HG02885 (cell line): ENCODE measurements around the gene NFIB.

Experiments
- ATAC-seq: cut with Tn5 transposase; IDR thresholded peaks from one replicate; pipeline ENCODE4 v1.9.1; 2021; ENCODE audit warnings: mild to moderate bottlenecking; ENCODE audit not compliant: unreplicated experiment, poor library complexity

NFIB gene

DNA sequence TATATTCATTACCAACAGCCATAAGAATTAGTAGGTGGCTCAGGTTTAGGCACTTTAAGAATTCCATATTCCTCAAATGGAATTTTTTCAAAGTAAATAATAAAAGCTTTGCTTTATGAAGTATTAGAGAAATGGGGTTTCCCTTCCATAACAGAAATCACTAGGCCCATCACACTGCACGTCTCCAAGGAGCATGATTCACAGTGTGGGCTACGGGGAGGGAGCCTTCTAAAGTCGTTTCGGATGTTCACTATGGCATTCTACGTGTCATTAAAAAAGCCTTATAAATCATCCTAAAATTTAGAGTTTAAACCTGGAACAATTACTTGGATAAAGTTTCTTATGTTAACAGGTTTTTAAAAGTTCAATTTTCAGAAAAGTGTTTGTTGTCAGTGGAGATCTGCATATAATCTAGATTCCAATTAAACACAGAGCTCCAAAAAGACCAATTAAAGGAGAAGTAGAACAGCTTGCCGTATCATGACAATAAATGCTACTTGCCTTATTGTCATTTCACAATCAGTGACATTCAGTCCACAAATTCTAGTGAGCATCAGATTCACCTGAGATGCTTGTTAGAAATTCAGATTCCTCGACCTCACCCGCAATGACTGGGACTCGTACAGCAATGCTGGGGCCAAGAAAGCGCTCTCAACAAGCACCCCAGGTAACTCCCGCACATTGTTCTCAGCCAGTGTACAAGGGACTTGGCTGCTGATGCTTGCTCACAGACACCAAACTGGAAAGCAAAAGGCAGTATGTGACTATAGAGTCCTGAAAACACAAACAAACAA, 115.7 kb downstream of the NFIB start:
- no peak for ATAC-seq

- no peak for ATAC-seq
Measured at GRCh38 chr9:14197325-14197858, 116.5 kb downstream of the NFIB start.

GRCh38 chr9:14193328-14193990, 120.5 kb downstream of the NFIB start:
- no peak for ATAC-seq

- no peak for ATAC-seq
Measured at GRCh38 chr9:14192556-14192955, 121.4 kb downstream of the NFIB start.

DNA sequence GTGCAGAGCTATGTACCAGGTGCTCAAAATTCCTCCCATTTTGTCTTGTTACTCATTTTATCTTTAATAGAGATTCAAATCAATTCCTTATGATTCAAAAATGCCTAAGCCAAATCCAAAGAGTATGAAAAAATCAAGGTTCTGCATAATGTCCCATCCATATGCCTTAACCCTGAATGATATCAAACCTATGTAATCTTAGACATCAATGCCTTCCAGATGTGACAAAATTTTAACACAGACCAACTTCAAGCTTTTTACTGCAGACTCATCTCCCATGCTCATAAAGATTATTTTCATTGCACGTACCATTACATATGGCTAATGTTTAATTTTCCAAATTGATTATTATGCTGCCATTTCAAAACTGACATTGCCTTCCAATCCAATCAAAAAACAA, 122.4 kb downstream of the NFIB start:
- ATAC-seq: no peak

GRCh38 chr9:14190240-14190639, 123.7 kb downstream of the NFIB start:
- no peak for ATAC-seq

- ATAC-seq: no peak
Measured at GRCh38 chr9:14189578-14189977, 124.4 kb downstream of the NFIB start.

GRCh38 chr9:14189146-14189545, 124.8 kb downstream of the NFIB start:
- no peak for ATAC-seq

GRCh38 chr9:14188538-14188937, 125.4 kb downstream of the NFIB start:
- ATAC-seq: no peak

DNA sequence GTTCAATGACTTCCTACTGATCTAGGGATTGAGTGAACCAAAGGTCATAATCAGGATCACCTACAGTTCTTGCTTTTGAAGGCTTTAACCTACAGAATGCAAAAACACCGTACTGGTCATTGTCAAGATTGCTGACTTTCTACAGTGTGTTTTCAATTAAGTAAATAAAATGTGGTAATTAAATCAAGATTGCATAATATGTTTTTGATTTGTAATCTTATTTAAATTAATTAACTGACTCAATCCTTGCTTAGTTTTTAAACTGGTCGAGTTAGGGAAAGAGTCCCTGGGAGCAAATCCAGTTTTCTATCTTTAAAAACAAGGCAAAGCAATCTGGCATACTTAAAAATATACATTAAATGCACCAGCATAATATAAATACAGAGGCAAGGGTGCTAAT, 125.9 kb downstream of the NFIB start:
- ATAC-seq: no peak

DNA sequence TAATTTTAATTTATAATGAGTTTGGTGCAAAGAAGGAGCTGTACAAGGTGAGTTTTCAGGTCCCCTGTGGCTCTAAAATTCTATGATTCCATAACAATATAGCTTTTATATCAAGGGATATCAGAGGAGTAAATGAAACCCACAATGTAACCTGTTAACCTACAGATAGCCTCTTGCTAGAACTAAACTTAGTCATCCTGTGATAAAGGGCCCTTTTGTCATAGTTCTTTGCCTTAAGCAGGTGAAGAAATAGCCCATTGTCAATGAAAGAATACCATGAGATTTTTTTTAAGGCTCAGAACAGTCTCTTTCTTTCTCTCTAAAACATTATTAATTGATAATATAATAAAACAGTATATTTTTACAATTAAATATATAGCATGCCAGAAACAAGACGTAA, 127.8 kb downstream of the NFIB start:
- no peak for ATAC-seq

DNA sequence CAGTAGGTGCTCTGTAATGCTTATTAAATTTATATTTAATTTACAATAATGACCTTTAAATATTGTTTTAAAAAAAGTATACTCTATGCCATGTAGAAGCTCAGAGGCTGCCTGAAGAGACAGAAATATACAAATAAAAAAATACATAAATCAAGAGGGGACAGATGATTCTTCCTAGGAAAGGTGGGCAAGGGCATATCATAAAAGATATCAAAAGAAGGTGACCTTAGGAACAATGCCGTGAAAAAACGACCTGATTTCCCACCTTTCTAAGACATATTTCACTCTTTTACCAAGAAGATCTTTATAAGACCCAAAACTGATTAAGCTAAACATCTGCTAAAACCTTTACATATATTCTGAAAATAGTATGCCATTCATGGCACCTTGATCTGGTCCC, 128.9 kb downstream of the NFIB start:
- no peak for ATAC-seq

GRCh38 chr9:14183001-14183400, 130.9 kb downstream of the NFIB start:
- ATAC-seq: no peak

GRCh38 chr9:14180960-14181537, 132.9 kb downstream of the NFIB start:
- no peak for ATAC-seq

DNA sequence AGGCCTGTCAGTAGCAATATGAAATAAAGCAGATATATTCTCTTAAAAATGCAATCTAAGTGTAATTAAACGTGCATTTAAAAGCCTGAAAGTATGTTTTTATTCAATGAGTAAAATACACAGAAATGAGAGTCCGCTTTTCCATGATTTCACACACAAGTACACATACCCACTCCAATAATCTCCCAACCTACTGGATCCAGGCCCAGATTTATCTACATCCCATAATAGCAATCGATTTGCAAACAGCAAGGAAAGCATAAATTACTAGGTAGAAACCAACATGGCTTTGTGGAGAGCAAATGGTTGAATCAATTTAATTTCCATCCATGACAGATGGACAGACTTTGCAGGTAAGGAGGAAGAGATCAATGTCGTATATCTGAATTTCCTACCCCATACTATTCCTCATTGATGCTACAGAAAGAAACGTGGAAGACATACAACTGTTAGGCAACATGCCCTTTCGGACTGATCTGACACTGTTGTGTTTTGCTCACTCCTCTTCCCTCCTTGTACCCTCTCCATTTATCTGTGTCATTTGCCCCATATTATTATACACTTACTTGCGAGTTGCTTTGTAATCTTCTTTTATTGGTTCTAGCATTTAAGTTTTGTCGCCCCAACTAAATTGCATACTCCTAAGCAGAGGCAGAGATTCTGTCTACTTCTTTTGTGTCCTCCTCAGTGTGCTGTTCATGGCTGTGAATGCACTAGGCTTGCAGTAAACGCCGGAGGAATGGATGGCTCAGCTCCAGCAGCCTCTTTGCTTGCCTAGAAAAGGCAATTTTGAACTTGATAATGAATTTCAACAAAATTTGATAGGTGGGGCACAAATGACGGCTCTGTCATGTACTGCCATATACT, 133.6 kb downstream of the NFIB start:
- ATAC-seq: no peak

DNA sequence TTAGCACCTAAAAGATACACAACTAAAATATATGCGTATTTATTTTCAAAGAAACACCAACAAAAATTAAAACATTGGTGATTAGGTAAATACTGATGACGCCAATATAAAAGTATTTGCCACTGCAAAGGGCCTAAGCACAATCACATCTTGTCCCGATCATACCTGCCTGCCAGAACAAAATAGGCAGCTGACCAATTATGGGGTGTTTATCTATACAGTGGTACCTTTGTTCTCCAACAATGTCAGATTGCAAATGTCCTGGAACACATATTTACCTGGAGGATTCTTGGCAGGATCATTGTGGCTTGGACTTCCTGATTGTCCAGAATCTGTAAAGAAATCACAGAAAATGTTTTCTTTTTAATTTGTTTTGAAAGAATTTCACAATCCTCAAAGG, 134.5 kb downstream of the NFIB start:
- ATAC-seq: no peak

DNA sequence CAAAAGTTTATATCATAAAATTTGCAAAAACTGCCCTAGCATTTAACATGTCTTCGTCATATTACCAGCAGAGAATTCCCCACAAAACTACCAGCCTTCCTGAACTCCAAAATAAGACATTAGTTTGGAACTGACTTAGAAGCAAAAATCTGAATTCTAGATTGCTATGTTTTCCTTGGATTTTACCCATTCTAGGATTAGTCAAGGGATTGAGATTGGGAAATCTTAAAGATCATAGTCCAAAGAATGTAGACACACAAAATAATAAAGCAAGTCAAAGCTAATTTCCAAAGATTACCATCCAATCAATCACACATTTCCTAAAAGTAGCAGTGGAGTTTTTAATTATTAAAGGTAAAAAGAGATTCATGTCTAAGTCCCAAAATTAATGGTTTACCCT, 138.2 kb downstream of the NFIB start:
- no peak for ATAC-seq

DNA sequence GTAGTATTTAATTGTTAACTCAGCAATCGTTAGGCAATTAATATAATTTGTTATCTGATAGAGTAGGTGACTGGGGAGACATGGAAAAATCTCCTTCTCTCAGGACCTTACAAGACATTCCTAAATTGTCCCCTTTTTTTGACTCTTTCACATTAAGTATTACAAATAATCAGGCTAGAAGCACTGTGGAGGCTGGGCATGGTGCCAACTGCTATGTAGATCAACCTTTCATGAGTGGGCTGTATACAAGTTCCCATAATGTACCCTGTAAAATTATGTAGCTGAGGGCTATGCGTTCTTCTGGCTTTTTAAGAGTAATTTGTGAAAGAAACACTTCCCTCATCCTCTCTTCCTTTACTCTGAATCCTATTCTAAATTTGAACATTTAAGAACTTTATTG, 140.2 kb downstream of the NFIB start:
- no peak for ATAC-seq

GRCh38 chr9:14170973-14171596, 142.9 kb downstream of the NFIB start:
- peak; percentile 66 for ATAC-seq

- no peak for ATAC-seq
Measured at GRCh38 chr9:14170392-14170931, 143.5 kb downstream of the NFIB start.
